ENCODE results near the gene IFNAR2. TPM values are rescaled to one million over a fixed set of nuclear protein-coding genes. Genes with fewer than 3 reads are reported as not detected.
"Not testable (repeated sequence)": the region's sequence is repeated elsewhere in the genome, so short reads cannot be mapped to it uniquely, and the experiment has no call there.

IFNAR2 gene
- total RNA-seq, 3 donors from 2014 or later: 10.4 to 16.5 (median 15.1) TPM

DNA sequence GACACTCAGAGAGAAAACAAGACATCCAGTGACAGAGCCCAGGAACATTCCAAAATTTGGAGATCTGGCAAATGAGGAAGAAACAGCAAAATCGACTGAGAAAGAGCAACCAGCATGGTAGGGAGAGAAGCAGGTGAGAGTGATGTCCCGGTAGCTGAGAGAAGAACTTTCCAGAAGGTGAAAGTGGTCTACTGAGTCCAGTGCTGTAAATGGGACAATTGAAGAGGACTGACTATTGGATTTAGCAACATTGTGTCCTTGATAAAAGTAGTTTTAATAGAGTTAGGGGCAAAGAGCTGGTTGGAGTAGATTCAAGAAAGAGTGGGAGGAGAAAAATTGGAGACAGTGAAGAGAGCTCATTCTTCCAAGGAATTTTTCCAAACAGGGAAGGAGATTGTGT, 21.4 kb downstream of the IFNAR2 start:
- Histone ChIP-seq H3K4me3 (no peak overlapping the region), H3K27me3 (no peaks in the 10 kb centered on the region), H3K4me1 (no peaks in the 10 kb centered on the region), H3K9me3 (no peaks in the 10 kb centered on the region), H3K27ac (no peak overlapping the region), H3K36me3 (peaks cover 4% of the 10 kb centered on the region)
- no peak for TF ChIP-seq POLR2AphosphoS5 (IDR thresholded peaks at IDR 0.05)
- TF ChIP-seq CTCF (IDR thresholded peaks at IDR 0.05): no peak
- no peak for TF ChIP-seq POLR2A (IDR thresholded peaks at IDR 0.05)
- no peak for DNase-seq (ENCODE audit: low spot score in 2 of 2)
- intact Hi-C loops (cut with DNase I; ENCODE audit: low total_unique reads): loop anchor here (10.0 kb wide), 1 partner anchor 194 kb away; no protein-coding TSS in a partner anchor

GRCh38 chr21:33253382-33253781, 23.6 kb downstream of the IFNAR2 start:
- H3K4me1 ChIP-seq; H3K27me3 ChIP-seq; H3K27ac ChIP-seq; H3K36me3 ChIP-seq; H3K4me3 ChIP-seq; DNase-seq (ENCODE audit: low spot score in 2 of 2); H3K9me3 ChIP-seq: not testable (repeated sequence)
- intact Hi-C loops (cut with DNase I; ENCODE audit: low total_unique reads): loop anchor here (10.0 kb wide), 1 partner anchor 191 kb away; no protein-coding TSS in a partner anchor

DNA sequence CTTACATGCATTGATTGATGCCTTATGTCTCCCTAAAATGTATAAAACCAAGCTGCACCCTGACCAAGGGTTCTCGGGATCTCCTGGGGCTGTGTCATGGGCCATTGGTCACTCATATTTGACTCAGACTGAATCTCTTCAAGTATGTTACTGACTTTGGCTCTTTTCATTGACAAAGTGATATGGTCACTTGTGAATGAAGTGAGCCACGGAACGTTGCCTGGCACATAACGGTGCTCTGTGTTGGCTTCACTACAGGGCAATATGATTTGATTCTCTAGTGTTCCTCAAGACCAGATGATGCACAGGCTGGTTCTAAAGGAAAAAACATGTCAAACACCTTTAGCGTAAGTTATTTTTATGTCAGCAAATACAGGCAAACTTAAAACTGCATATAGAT, 25.0 kb downstream of the IFNAR2 start:
- H3K9me3 ChIP-seq: no peaks in the 10 kb centered on the region
- DNase-seq (ENCODE audit: low spot score in 2 of 2): no peak
- no peaks in the 10 kb centered on the region for H3K27me3 ChIP-seq
- no peaks in the 10 kb centered on the region for H3K36me3 ChIP-seq
- H3K27ac ChIP-seq: no peak overlapping the region
- intact Hi-C loops (cut with DNase I; ENCODE audit: low total_unique reads): loop anchor here (10.0 kb wide), 1 partner anchor 190 kb away; no protein-coding TSS in a partner anchor
- H3K4me1 ChIP-seq: no peaks in the 10 kb centered on the region
- TF ChIP-seq POLR2A (IDR thresholded peaks at IDR 0.05): no peak
- TF ChIP-seq POLR2AphosphoS5 (IDR thresholded peaks at IDR 0.05): no peak
- TF ChIP-seq CTCF (IDR thresholded peaks at IDR 0.05): no peak
- H3K4me3 ChIP-seq: no peak overlapping the region

- TF ChIP-seq POLR2AphosphoS5 (IDR thresholded peaks at IDR 0.05): no peak
- no peak for TF ChIP-seq POLR2A (IDR thresholded peaks at IDR 0.05)
- TF ChIP-seq CTCF (IDR thresholded peaks at IDR 0.05): no peak
These were observed 25.7 kb downstream of the IFNAR2 start for GRCh38 chr21:33255404-33255803.

DNA sequence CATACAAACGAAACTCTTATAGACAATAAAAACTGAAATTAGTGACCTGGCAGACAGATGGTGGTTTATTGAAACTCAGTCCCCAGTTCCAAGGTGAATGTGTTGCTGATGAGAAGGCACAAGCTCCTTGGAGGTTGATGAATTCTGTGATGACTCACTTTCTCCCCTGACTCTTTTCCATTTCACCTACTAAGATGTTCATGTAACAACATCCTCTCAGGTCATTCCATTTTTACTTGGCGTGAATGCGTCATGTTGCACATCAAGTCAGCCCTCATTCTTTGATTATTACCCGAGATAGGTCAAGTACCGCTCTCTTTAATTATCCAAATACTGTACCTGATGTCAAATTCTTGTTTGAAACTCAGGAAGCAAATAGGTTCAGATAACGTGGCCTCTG, 26.3 kb downstream of the IFNAR2 start:
- intact Hi-C loops (cut with DNase I; ENCODE audit: low total_unique reads): loop anchor here (10.0 kb wide), 1 partner anchor 189 kb away; no protein-coding TSS in a partner anchor
- DNase-seq (ENCODE audit: low spot score in 2 of 2): no peak
- no peaks in the 10 kb centered on the region for H3K9me3 ChIP-seq
- H3K4me3 ChIP-seq: no peak overlapping the region
- H3K27ac ChIP-seq: no peak overlapping the region
- no peaks in the 10 kb centered on the region for H3K27me3 ChIP-seq
- no peaks in the 10 kb centered on the region for H3K4me1 ChIP-seq
- no peak for TF ChIP-seq POLR2A (IDR thresholded peaks at IDR 0.05)
- no peak for TF ChIP-seq CTCF (IDR thresholded peaks at IDR 0.05)
- no peak for TF ChIP-seq POLR2AphosphoS5 (IDR thresholded peaks at IDR 0.05)
- H3K36me3 ChIP-seq: no peaks in the 10 kb centered on the region

More at GRCh38 chr21:33255404-33255803, 25.7 kb downstream of the IFNAR2 start:
- Histone ChIP-seq H3K4me3 (no peak overlapping the region), H3K9me3 (no peaks in the 10 kb centered on the region), H3K36me3 (no peaks in the 10 kb centered on the region), H3K27me3 (no peaks in the 10 kb centered on the region), H3K27ac (no peak overlapping the region), H3K4me1 (no peaks in the 10 kb centered on the region)
- intact Hi-C loops (cut with DNase I; ENCODE audit: low total_unique reads): loop anchor here (10.0 kb wide), 1 partner anchor 189 kb away; no protein-coding TSS in a partner anchor
- no peak for DNase-seq (ENCODE audit: low spot score in 2 of 2)

All from breast epithelium (tissue), 4 donors.